OCI-LY7 (cell line): Measurements from ENCODE around the gene SUSD3. TPM values are rescaled to one million over a fixed set of nuclear protein-coding genes. Genes with fewer than 3 reads are reported as not detected.
A peak's percentile ranks its signal among the peaks of the same experiment; 100 is the strongest.

Source experiments
- BruUV-seq: library from RNA; stranded (reverse); fragments of 400-500 nt; replicated peaks from 2 replicates; lab custom pipeline; 2021; lab: Mats Ljungman, UMichigan
- CTCF ChIA-PET: fragments of 300-600 bp; sonication (Branson Sonifier 250); formaldehyde crosslinking; loops from one replicate; lab custom pipeline; 2022; ENCODE audit warnings: antibody characterized with exemption; ENCODE audit not compliant: unreplicated experiment; lab: Charles Lee
- POLR2A ChIA-PET: fragments of 300-600 bp; sonication (Branson Sonifier 250); formaldehyde crosslinking; loops from one replicate; lab custom pipeline; 2022; ENCODE audit warnings: antibody characterized with exemption; lab: Charles Lee
- DNase-seq: peaks from one replicate; pipeline ENCODE4 v3.0.0-alpha.2; 2015; ENCODE audit warnings: low spot score
- H2AFZ ChIP-seq: fragments of 200-600 bp; sonication (generic), shearing (Covaris generic); 2 replicates; pipeline ENCODE4 v1.6.1; 2014; ENCODE audit warnings: mild to moderate bottlenecking, antibody characterized with exemption, low read length, moderate library complexity
- H3K27ac ChIP-seq: fragments of 200-600 bp; sonication (generic); 2 replicates; pipeline ENCODE4 v1.5.1; 2014; ENCODE audit warnings: mixed run types, low read depth, mild to moderate bottlenecking, moderate library complexity, low read length, inconsistent platforms; ENCODE audit not compliant: poor library complexity, severe bottlenecking
- H3K36me3 ChIP-seq: fragments of 200-600 bp; sonication (generic); 2 replicates; pipeline ENCODE4 v1.6.1; 2014; ENCODE audit warnings: mild to moderate bottlenecking, antibody characterized with exemption, low read length, moderate library complexity, mixed read lengths; ENCODE audit not compliant: insufficient read depth
- H3K4me1 ChIP-seq: fragments of 200-600 bp; sonication (generic); 2 replicates; pipeline ENCODE4 v1.5.1; 2014; ENCODE audit warnings: mild to moderate bottlenecking, low read length; ENCODE audit not compliant: insufficient read depth, poor library complexity, severe bottlenecking
- H3K4me2 ChIP-seq: fragments of 200-600 bp; sonication (generic); 2 replicates; pipeline ENCODE4 v1.6.1; 2014; ENCODE audit warnings: mild to moderate bottlenecking, low read length
- H3K4me3 ChIP-seq: fragments of 200-600 bp; sonication (generic); 2 replicates; pipeline ENCODE4 v1.5.1; 2014; ENCODE audit warnings: mild to moderate bottlenecking, low read depth, low read length; ENCODE audit not compliant: poor library complexity, severe bottlenecking
- H3K79me2 ChIP-seq: fragments of 200-600 bp; sonication (generic); 2 replicates; pipeline ENCODE4 v1.6.1; 2016; ENCODE audit warnings: low read depth, mild to moderate bottlenecking, low read length, moderate library complexity, mixed read lengths; ENCODE audit not compliant: insufficient read depth
- H3K9me2 ChIP-seq: fragments of 200-600 bp; sonication (generic); 2 replicates; pipeline ENCODE4 v1.6.1; 2016; ENCODE audit warnings: mild to moderate bottlenecking, low read length, mixed read lengths; ENCODE audit not compliant: insufficient read depth
- H3K9me3 ChIP-seq: fragments of 200-600 bp; sonication (generic); 2 replicates; pipeline ENCODE4 v1.6.1; 2014; ENCODE audit warnings: mild to moderate bottlenecking, mixed run types, low read length, mixed read lengths
- H4K20me1 ChIP-seq: fragments of 200-600 bp; sonication (generic); 2 replicates; pipeline ENCODE4 v1.6.1; 2014; ENCODE audit warnings: mild to moderate bottlenecking, antibody characterized with exemption, low read length, moderate library complexity, mixed read lengths; ENCODE audit not compliant: insufficient read depth
- EZH2phosphoT487 ChIP-seq: fragments of 200-600 bp; sonication (generic); IDR thresholded peaks from 2 replicates; pipeline ENCODE4 v1.6.1; 2018; ENCODE audit warnings: low read depth, borderline replicate concordance, mild to moderate bottlenecking, mixed run types, antibody characterized with exemption, low read length, moderate library complexity, mixed read lengths
- intact Hi-C: fragments of 100-400 bp; cut with micrococcal nuclease; formaldehyde crosslinking; loops from one replicate; pipeline ENCODE4 v1.10.0; 2022; ENCODE audit not compliant: unreplicated experiment
- total RNA-seq, 2 experiments: library from RNA; depleted of rRNA in 1 of 2; stranded (reverse); fragments of >200 nt in 1 of 2; shearing (Covaris generic) in 1 of 2; gene quantifications; 2 replicates each; pipeline ENCODE4 v1.2.3, GENCODE V29; 2014 to 2022
- TF ChIP-seq, protein P1 (sequence below): fragments of 200-600 bp; sonication (generic); conservative IDR thresholded peaks from 2 replicates; pipeline ENCODE4 v1.5.1; 2014; ENCODE audit warnings: mild to moderate bottlenecking, antibody characterized with exemption, low read length, moderate library complexity, mixed read lengths

The SUSD3 gene
- total RNA-seq, 2 experiments from 2014 or later = 94.1 to 201 TPM

DNA sequence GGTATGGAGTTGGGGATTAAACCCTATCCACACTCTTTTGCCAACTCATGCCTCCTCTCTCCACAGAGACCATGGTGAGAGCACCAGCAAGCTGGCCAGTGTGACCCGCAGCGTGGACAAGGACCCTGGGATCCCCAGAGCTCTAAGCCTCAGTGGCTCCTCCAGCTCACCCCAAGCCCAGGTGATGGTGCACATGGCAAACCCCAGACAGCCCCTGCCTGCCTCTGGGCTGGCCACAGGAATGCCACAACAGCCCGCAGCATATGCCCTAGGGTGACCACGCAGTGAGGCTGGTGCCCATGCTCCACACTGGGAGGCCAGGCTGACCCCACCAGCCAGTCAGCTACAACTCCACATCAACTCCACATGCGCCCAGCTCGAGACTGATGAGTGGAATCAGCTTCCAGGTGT lies 26.0 kb downstream of the SUSD3 start:
- no TSS peak for BruUV-seq
- H3K4me1 ChIP-seq = no peaks in the 10 kb centered on the region
- TF ChIP-seq EZH2phosphoT487 = no peak
- TF ChIP-seq, protein P1, sequence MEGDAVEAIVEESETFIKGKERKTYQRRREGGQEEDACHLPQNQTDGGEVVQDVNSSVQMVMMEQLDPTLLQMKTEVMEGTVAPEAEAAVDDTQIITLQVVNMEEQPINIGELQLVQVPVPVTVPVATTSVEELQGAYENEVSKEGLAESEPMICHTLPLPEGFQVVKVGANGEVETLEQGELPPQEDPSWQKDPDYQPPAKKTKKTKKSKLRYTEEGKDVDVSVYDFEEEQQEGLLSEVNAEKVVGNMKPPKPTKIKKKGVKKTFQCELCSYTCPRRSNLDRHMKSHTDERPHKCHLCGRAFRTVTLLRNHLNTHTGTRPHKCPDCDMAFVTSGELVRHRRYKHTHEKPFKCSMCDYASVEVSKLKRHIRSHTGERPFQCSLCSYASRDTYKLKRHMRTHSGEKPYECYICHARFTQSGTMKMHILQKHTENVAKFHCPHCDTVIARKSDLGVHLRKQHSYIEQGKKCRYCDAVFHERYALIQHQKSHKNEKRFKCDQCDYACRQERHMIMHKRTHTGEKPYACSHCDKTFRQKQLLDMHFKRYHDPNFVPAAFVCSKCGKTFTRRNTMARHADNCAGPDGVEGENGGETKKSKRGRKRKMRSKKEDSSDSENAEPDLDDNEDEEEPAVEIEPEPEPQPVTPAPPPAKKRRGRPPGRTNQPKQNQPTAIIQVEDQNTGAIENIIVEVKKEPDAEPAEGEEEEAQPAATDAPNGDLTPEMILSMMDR = no peak
- H3K9me2 ChIP-seq = no peaks in the 10 kb centered on the region
- peaks cover 74% of the 10 kb centered on the region for H3K36me3 ChIP-seq
- no peak overlapping the region for H3K4me3 ChIP-seq
- no peak overlapping the region for H2AFZ ChIP-seq
- intact Hi-C loops = no loop called here
- no peaks in the 10 kb centered on the region for H4K20me1 ChIP-seq
- POLR2A ChIA-PET = no interaction called here
- H3K79me2 ChIP-seq = no peaks in the 10 kb centered on the region
- no peaks in the 10 kb centered on the region for H3K9me3 ChIP-seq
- H3K4me2 ChIP-seq = no peak overlapping the region
- CTCF ChIA-PET = no interaction called here
- no peak for DNase-seq
- H3K27ac ChIP-seq = no peak overlapping the region

DNA sequence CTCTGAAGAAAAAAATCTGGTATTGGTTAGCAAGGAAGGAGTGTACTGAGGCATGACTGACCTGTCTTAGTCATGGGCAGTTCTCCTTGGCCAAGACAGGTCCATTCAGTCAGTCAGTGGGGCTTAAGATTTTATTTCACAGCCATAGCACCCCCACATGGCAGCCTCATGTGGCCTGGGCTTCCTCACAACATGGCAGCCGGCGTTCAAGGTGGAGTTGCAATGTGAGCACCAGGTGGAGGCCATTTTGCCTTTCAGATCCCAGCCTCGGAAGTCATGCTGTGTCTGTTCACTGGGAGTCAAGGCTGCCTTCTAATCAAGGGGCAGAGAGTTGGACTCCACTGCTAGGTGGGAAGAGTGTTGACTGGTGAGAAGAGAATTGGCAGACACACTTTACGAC lies 27.2 kb downstream of the SUSD3 start:
- no TSS peak for BruUV-seq
- Histone ChIP-seq H3K4me3 (no peak overlapping the region), H2AFZ (no peak overlapping the region), H3K4me1 (peaks cover 6% of the 10 kb centered on the region), H3K9me2 (no peaks in the 10 kb centered on the region), H3K79me2 (no peaks in the 10 kb centered on the region), H3K27ac (no peak overlapping the region), H4K20me1 (no peaks in the 10 kb centered on the region), H3K36me3 (peaks cover 63% of the 10 kb centered on the region), H3K9me3 (no peaks in the 10 kb centered on the region), H3K4me2 (no peak overlapping the region)
- intact Hi-C loops = no loop called here
- DNase-seq = no peak
- ChIA-PET POLR2A (interaction anchor here (0.6 kb wide), 1 partner anchor 58 kb away, joined by 3 read pairs; no protein-coding TSS in a partner anchor), CTCF (no interaction called here)
- no peak for TF ChIP-seq EZH2phosphoT487
- TF ChIP-seq, protein P1 = 0 out of 2 replicates have a peak, but pooled peaks have one; percentile 26

DNA sequence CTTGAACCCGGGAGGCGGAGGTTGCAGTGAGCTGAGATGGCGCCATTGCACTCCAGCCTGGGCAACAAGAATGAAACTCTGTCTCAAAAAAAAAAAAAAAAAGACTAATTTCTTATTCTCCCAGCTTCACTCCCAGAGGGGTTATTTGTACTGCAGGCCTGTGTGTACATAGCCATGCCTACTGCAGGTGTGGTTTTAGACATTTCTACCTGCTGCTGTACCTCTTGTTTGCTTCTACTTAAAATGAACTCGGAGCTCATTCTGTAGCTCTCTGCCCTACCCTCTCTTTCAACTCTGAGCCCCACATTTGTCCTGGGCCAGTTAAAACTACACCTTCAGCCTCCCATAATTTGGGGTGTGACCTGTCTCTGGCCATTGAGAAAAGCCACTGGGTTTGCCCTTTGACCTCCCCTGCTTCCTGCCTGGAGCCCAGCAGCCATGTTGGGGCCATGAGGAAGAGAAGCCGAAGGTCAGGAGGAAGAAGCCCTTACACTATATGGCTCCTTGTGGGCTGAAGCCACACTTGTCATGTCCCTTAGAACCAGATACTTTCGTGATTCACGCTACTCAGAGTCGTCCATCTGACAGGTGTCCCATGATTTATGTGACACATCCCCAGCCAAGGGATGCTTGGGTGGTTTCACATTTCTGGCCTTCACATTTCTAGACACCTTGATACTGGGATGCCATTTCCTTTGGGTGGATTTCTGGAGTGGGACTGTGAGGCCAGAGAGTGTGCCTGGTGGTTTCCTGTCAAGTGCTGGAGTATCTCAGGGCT lies 28.1 kb downstream of the SUSD3 start:
- no peaks in the 10 kb centered on the region for H3K79me2 ChIP-seq
- H3K4me2 ChIP-seq = no peak overlapping the region
- no peak for TF ChIP-seq EZH2phosphoT487
- TF ChIP-seq, protein P1 = no peak
- H3K27ac ChIP-seq = no peak overlapping the region
- POLR2A ChIA-PET = interaction anchor here (0.5 kb wide), 1 partner anchor 195 kb away, joined by 3 read pairs; no protein-coding TSS in a partner anchor
- H3K36me3 ChIP-seq = peaks cover 53% of the 10 kb centered on the region
- TSS peak; percentile 33 for BruUV-seq
- H3K9me3 ChIP-seq = no peaks in the 10 kb centered on the region
- no peaks in the 10 kb centered on the region for H4K20me1 ChIP-seq
- no peaks in the 10 kb centered on the region for H3K9me2 ChIP-seq
- no peak overlapping the region for H3K4me3 ChIP-seq
- no peak overlapping the region for H2AFZ ChIP-seq
- CTCF ChIA-PET = interaction anchor here (1.0 kb wide), 1 partner anchor 22 kb away, joined by 3 read pairs; no protein-coding TSS in a partner anchor
- peaks cover 15% of the 10 kb centered on the region for H3K4me1 ChIP-seq
- no peak for DNase-seq
- intact Hi-C loops = no loop called here
